Stimulated activated CD4-positive, alpha-beta T cell treated with anti-CD3 and anti-CD28 coated beads, Interleukin-2, amount 100 ng/mL, for 4 hours (primary cell): ENCODE results near the gene ZNF101.

ENCODE experiments used
- DNase-seq: peaks from one replicate; pipeline ENCODE4 v3.0.0-alpha.2; 2020; ENCODE audit warnings: low read depth

The ZNF101 gene

GRCh38 chr19:19668230-19669012 is at the start of gene ZNF101:
ZNF101 (plus strand) TSS chr19:19668839; CDS start chr19:19668964, 125 bp downstream.
- DNase-seq = peak; percentile 89

- DNase-seq = no peak
Measured at GRCh38 chr19:19619181-19619848, 49.3 kb upstream of the ZNF101 start.

- DNase-seq = no peak
Measured at GRCh38 chr19:19619849-19620210, 48.8 kb upstream of the ZNF101 start.

- DNase-seq = no peak
Measured at GRCh38 chr19:19623383-19623782, 45.3 kb upstream of the ZNF101 start.

GRCh38 chr19:19624032-19624570 is 44.5 kb upstream of the ZNF101 start:
- no peak for DNase-seq

GRCh38 chr19:19626516-19627472 is 41.8 kb upstream of the ZNF101 start:
- DNase-seq = no peak

- DNase-seq = peak; percentile 67
Measured at GRCh38 chr19:19627621-19628500, 40.8 kb upstream of the ZNF101 start, which contains the start of gene LPAR2. LPAR2 (minus strand) TSS chr19:19628220; CDS start chr19:19627275, 945 bp downstream.

- peak; percentile 49 for DNase-seq
Measured at GRCh38 chr19:19628501-19629134, 40.0 kb upstream of the ZNF101 start.

GRCh38 chr19:19630062-19630414 is 38.6 kb upstream of the ZNF101 start:
- DNase-seq = no peak

- DNase-seq = no peak
Measured at GRCh38 chr19:19630426-19630825, 38.2 kb upstream of the ZNF101 start.

- no peak for DNase-seq
Measured at GRCh38 chr19:19631346-19631745, 37.3 kb upstream of the ZNF101 start.

- DNase-seq = no peak
Measured at GRCh38 chr19:19632661-19633060, 36.0 kb upstream of the ZNF101 start.

- DNase-seq = no peak
Measured at GRCh38 chr19:19633711-19634515, 34.7 kb upstream of the ZNF101 start.

GRCh38 chr19:19634516-19635312 is 33.9 kb upstream of the ZNF101 start:
- DNase-seq = no peak

GRCh38 chr19:19635313-19635702 is 33.3 kb upstream of the ZNF101 start:
- no peak for DNase-seq

GRCh38 chr19:19636573-19637185 is 32.0 kb upstream of the ZNF101 start:
- no peak for DNase-seq

GRCh38 chr19:19637186-19637522 is 31.5 kb upstream of the ZNF101 start:
- no peak for DNase-seq

- no peak for DNase-seq
Measured at GRCh38 chr19:19637523-19638251, 31.0 kb upstream of the ZNF101 start.
